GM20431 (cell line): ENCODE results near the gene DUSP18.

Experiments
- in situ Hi-C: fragments of 300-500 bp; cut with MseI, MboI; formaldehyde crosslinking; loops from one replicate; pipeline ENCODE4 v1.15.0; 2020; ENCODE audit warnings: low sequenced_read_pairs; ENCODE audit not compliant: unreplicated experiment

Gene DUSP18

GRCh38 chr22:30612789-30613188, 54.9 kb downstream of the DUSP18 start:
- in situ Hi-C loops: no loop called here
